D721Med (cell line): ENCODE results near the gene FHAD1.

ENCODE experiments used
- DNase-seq: peaks from one replicate; pipeline ENCODE4 v3.0.0; 2011; ENCODE audit warnings: low spot score; ENCODE audit not compliant: insufficient read length
- FAIRE-seq: peaks from 2 replicates; lab custom pipeline; 2011; peaks lifted over from hg19 to GRCh38; lab: Jason Lieb, UNC
- TF ChIP-seq, protein P1 (sequence below): IDR thresholded peaks from 2 replicates; pipeline ENCODE4 v1.5.1; 2012; ENCODE audit warnings: mild to moderate bottlenecking, control low read depth; ENCODE audit not compliant: insufficient read depth; ENCODE audit errors: missing control alignments

The FHAD1 gene

DNA sequence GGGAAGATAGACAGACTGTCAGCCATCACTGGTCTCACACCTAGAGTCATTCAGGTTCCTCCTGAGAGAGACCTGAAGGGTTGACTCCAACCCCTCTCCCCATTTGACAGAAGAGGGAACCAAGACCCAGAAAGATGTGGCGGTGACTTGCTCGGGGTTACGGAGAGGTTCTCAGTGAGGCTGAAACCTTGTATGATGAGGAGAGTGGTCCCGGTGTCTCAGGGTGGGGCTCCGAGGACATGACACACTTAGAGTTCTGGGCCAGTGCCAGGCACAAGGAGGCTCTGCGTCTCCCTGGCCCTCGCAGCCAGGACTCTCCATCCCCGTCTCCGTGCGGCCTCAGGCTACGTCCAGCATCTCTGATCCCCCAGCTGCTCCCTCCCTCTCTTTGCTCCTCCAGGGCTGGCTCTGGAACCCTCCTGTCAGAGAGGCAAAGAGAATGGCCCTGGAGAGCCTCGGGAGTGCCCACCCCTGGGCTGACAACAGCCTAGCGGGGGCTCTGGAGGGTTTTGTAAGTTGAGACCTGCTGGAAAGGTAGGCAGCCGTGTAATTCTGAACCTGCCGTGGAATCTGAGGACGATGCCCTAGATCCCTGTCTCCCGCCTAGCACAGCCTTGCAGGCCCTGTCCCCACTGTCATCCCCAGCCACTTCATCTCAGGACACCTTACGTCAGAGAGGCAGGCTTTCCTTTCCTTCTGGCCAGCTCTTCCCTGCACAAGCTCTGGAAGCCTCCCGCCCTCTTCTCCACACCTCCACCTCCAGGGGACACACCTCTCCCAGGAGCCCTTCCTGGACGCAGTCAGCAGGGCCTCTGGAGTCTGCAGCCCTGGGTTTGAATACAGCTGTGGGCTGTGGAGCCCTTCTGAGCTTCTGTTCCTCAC lies 166.8 kb downstream of the FHAD1 start:
- TF ChIP-seq, protein P1, sequence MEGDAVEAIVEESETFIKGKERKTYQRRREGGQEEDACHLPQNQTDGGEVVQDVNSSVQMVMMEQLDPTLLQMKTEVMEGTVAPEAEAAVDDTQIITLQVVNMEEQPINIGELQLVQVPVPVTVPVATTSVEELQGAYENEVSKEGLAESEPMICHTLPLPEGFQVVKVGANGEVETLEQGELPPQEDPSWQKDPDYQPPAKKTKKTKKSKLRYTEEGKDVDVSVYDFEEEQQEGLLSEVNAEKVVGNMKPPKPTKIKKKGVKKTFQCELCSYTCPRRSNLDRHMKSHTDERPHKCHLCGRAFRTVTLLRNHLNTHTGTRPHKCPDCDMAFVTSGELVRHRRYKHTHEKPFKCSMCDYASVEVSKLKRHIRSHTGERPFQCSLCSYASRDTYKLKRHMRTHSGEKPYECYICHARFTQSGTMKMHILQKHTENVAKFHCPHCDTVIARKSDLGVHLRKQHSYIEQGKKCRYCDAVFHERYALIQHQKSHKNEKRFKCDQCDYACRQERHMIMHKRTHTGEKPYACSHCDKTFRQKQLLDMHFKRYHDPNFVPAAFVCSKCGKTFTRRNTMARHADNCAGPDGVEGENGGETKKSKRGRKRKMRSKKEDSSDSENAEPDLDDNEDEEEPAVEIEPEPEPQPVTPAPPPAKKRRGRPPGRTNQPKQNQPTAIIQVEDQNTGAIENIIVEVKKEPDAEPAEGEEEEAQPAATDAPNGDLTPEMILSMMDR, result no peak
- DNase-seq (no peak), FAIRE-seq (no peak)

DNA sequence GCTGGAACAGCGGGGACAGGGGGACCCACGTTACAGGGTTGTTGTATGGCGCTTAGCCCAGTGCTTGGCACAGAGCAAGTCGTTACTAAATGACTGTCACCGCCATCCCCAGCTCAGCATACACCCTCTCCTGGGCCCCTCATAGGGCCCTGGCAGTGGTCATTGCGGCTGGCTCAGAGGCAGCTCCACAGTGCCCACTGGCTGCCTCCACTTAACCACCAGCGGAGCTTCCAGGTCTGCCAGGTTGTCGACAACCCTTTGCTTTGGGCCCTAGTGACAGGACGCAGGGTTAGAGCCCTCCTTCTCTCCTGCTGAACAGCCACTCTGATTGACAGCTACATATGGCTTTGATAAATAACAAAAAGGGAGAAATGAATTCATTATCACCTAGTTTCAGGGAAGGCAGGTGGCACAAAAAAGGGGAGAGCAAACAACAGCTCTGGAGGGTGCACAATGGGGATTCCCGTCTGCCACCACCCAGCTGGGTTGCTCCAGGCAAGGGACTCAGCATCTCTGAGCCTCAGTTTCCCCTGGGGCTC lies 167.5 kb downstream of the FHAD1 start:
- TF ChIP-seq, protein P1, result no peak
- FAIRE-seq (no peak), DNase-seq (no peak)

DNA sequence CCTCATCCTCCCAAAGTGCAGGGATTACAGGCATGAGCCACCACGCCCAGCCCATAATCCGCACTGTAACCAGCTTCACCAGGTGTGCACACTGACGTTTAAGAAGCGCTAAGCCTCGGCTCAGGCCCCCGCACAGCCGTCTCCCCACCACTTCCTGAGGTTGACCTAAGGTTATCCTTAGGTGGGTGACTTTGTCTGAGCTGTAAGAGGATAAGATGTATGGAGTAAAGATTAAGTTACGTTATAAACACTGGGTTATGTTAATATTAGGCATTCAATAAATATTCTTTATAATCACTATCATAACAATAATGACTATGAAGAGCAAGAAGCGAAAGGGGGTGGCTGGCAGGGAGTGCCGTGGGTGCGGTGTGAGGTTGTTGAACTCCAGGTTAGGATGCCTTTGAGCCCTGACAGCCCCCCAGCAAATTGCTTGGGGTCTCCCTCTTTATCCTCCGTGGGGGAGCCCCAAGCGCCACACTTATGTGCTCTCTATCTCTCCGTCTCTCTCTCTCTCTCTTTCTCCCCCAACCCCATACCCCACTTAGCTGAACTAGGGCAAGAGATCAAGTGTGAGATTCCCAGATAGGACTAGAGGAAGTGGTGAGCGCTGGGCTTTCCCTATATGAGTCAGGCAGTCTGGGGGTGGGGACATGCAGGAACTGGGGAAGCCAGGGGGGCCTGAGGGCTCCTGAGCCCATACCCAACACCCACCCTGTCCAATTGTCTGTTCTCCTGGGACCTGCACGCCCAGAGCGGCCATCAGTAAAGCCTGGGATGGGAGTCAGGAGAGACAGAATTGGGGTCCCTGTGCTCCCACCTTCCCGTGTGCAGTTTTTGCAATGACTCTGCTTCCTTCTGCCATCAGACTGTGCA lies 170.3 kb downstream of the FHAD1 start:
- TF ChIP-seq, protein P1, result no peak
- DNase-seq (peak; percentile 57), FAIRE-seq (no peak)

DNA sequence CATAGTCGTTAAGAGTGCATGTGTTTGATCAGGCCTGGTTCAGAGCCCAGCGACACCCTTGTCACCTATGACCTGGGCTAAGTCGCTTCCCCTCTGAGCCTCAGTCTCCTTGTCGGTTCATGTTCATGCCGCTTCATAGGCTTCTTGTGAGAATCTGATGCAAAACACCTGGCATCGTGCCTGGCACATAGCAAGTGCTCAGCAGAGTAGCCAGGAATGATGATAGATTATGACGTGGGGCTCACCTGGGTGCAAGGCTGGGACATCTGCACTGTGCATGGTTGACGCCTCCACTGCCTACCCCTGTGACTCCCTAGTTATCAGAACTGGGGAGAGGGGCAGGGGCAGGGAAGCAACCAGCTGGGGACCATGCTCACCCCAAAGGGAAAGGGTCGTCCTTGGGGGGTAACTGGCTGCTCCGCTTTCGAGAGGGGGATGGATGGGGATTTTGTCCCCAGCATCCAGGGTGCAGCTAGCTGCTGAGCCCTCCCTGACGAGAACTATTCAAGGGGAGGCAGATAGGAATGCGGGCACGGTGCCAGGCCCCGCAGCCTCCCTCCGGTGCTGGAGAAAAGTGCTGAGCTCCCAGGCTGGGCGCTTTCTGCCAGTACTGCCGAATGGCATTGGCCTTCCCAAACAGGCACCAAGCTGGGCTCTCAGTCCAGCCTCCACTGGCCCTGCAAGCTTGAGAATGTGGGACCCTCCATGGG lies 171.9 kb downstream of the FHAD1 start:
- no peak for FAIRE-seq
- no peak for DNase-seq
- TF ChIP-seq, protein P1, result no peak

DNA sequence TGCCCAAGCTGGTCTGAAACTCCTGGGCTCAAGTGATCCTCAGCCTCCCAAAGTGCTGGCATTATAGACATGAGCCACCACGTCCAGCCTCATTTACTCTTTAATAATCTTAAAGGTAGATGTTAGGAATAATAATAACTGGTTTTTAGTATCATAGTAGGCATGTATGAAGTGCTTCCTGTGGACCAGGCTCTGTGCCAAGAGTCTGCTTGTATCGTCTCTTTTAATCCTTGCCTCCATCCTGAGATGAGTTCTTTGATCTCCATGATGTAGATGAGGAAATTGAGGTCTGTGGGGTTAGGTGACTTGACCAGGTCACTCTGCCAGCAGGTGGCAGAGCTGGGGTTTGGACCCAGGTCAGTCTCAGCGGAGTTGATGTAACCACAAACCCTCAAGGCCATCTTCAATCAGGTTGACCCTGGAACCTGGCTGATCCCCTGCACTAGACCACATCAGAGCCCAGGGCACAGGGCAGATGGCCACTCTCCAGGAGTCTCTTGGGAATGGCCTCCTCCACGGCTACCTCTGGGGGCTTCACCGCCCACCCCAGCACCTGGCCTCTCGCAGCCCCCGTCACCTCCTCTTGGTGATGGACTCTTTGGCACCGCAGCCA lies 173.9 kb downstream of the FHAD1 start:
- FAIRE-seq (no peak), DNase-seq (no peak)
- TF ChIP-seq, protein P1, result no peak

DNA sequence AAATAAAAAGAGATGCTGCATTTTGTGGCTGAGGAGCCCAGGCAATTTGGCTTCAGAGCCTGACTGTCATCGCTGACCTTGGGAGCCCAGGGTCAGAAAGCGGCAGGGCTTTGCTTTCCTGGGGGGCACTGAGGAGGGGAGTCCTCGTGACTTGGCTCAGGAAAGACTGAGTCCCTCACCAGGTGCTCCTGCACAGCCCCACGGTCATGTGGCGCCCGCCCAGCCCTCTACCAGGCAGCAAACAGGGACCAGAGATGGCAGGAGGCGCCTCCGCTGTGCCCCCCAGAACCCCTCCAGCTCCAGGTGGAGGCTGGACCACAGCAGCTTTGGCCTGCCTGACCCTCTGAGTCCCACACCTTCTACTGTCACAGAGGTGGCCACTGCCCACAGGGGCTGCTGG lies 175.8 kb downstream of the FHAD1 start:
- DNase-seq (no peak), FAIRE-seq (no peak)
- TF ChIP-seq, protein P1, result no peak
